ENCODE data around the gene SUGP1. TPM values are rescaled to one million over a fixed set of nuclear protein-coding genes. Genes with fewer than 3 reads are reported as not detected.

Gene SUGP1
- total RNA-seq, 1 donor from 2014 or later, result 73.2 TPM

DNA sequence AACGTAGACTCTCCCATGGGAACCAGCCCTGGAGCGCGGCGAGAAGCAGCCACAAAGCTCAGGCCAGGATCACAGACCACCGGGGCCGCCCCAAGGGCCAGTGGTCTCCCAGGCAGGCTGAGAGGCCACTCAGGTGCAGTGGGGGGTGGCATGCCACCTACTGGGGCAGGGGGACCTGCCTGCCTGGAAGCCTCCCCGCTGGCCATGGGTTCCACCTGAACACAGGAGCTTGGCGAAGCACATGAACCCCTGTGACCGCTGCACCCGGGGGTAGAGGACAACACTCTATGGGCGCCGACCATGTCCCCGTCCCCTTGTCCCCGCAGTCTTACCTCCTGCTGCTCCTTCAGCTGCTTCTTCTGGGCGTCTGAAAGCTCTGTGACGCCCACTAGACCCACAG is 40.5 kb downstream of the SUGP1 start:
- peaks cover 15% of the 10 kb centered on the region for H3K27me3 Mint-ChIP-seq (ENCODE audit: unreplicated experiment)
- peak overlapping the region; percentile 35 for H3K4me3 Mint-ChIP-seq (ENCODE audit: unreplicated experiment)

DNA sequence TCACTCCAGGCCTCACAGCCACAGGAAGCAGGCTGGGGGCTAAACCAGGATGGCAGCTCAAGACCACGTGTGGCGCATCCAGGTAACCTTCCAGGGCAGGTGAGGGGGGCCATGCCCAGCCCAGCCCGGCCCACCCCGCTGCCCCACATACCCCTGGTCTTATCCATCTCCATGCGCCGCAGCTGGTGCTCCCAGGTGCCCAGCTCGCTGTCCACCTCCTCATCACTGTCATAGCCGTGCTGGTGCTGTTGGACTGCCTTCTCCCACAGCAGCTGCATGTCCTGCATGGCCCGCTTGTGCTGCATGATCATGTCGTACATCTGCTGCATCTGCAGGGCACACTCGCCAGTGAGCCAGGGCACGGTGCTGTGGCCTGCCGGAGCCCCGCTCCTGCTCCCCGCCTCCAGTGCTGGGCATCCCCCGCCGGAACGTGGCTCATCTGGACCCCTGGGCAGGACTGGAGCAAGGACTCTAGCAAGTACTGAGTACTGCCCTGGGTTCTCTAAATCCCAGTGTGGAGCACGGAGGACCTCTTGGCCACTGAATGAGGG is 41.2 kb downstream of the SUGP1 start:
- H3K4me1 Mint-ChIP-seq (ENCODE audit: unreplicated experiment), result no peaks in the 10 kb centered on the region
- H3K4me3 Mint-ChIP-seq (ENCODE audit: unreplicated experiment), result no peak overlapping the region
- no peak overlapping the region for H3K27ac Mint-ChIP-seq (ENCODE audit: unreplicated experiment)
- TF ChIP-seq, protein P1, sequence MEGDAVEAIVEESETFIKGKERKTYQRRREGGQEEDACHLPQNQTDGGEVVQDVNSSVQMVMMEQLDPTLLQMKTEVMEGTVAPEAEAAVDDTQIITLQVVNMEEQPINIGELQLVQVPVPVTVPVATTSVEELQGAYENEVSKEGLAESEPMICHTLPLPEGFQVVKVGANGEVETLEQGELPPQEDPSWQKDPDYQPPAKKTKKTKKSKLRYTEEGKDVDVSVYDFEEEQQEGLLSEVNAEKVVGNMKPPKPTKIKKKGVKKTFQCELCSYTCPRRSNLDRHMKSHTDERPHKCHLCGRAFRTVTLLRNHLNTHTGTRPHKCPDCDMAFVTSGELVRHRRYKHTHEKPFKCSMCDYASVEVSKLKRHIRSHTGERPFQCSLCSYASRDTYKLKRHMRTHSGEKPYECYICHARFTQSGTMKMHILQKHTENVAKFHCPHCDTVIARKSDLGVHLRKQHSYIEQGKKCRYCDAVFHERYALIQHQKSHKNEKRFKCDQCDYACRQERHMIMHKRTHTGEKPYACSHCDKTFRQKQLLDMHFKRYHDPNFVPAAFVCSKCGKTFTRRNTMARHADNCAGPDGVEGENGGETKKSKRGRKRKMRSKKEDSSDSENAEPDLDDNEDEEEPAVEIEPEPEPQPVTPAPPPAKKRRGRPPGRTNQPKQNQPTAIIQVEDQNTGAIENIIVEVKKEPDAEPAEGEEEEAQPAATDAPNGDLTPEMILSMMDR (IDR thresholded peaks at IDR 0.05; ENCODE audit: unreplicated experiment), result no peak
- DNase-seq (ENCODE audit: low spot score), result no peak
- no peaks in the 10 kb centered on the region for H3K9me3 Mint-ChIP-seq (ENCODE audit: unreplicated experiment)
- H3K36me3 Mint-ChIP-seq (ENCODE audit: low read depth, unreplicated experiment), result peaks cover 17% of the 10 kb centered on the region
- H3K27me3 Mint-ChIP-seq (ENCODE audit: unreplicated experiment), result peaks cover 17% of the 10 kb centered on the region

More for the DNA sequence above, 40.5 kb downstream of the SUGP1 start:
- TF ChIP-seq, protein P1 (IDR thresholded peaks at IDR 0.05; ENCODE audit: unreplicated experiment), result no peak
- peaks cover 23% of the 10 kb centered on the region for H3K36me3 Mint-ChIP-seq (ENCODE audit: low read depth, unreplicated experiment)
- H3K9me3 Mint-ChIP-seq (ENCODE audit: unreplicated experiment), result no peaks in the 10 kb centered on the region
- H3K27ac Mint-ChIP-seq (ENCODE audit: unreplicated experiment), result no peak overlapping the region
- no peak for DNase-seq (ENCODE audit: low spot score)
- H3K4me1 Mint-ChIP-seq (ENCODE audit: unreplicated experiment), result no peaks in the 10 kb centered on the region

DNA sequence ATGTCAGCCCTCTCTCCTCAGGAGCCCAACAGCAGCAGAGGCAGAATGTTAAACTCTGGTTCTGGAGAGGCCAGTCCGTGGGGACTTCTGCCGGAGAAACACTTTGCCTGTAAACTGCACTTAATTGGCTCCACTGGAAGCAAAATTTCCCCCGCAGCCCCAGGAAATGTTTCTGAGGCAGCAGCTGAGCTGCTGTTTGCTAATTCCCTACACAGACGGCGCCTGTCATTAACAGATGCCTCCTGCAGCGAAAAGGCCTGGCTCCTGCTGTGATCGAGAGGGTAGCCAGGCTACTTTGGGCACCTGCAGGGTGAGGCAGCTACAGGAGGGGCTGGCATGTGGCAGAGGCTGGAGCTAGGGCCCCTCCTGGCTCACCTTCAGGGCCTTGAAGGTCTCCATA is 42.0 kb downstream of the SUGP1 start:
- Mint-ChIP-seq H3K9me3 (ENCODE audit: unreplicated experiment) (no peaks in the 10 kb centered on the region), H3K27ac (ENCODE audit: unreplicated experiment) (no peak overlapping the region), H3K4me1 (ENCODE audit: unreplicated experiment) (peaks cover 4% of the 10 kb centered on the region), H3K4me3 (ENCODE audit: unreplicated experiment) (no peak overlapping the region), H3K27me3 (ENCODE audit: unreplicated experiment) (peaks cover 24% of the 10 kb centered on the region), H3K36me3 (ENCODE audit: low read depth, unreplicated experiment) (peaks cover 14% of the 10 kb centered on the region)
- TF ChIP-seq, protein P1 (IDR thresholded peaks at IDR 0.05; ENCODE audit: unreplicated experiment), result no peak
- DNase-seq (ENCODE audit: low spot score), result no peak

DNA sequence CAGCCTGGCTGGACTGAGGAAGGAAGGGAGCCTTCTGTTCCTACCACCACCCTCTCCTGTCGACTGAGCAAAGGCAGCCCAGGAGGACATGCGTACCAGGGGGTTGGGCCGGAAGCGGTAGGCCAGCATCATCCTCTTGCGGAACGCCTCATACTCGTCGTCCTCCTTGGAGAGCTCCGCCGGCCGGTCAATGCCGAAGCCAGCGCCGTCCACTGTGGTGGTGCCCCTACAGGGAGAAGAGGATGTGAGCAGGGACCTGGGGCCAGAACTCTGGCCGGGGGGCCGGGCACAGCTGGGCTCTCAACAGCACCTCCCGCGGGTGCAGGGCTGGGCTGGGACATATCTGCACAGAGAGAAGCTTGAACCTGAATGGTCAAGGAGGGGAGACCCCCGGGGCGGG is 43.5 kb downstream of the SUGP1 start:
- Mint-ChIP-seq H3K4me3 (ENCODE audit: unreplicated experiment) (no peak overlapping the region), H3K9me3 (ENCODE audit: unreplicated experiment) (no peaks in the 10 kb centered on the region), H3K36me3 (ENCODE audit: low read depth, unreplicated experiment) (peaks cover 21% of the 10 kb centered on the region), H3K27ac (ENCODE audit: unreplicated experiment) (no peak overlapping the region), H3K4me1 (ENCODE audit: unreplicated experiment) (peaks cover 9% of the 10 kb centered on the region), H3K27me3 (ENCODE audit: unreplicated experiment) (peaks cover 28% of the 10 kb centered on the region)
- TF ChIP-seq, protein P1 (IDR thresholded peaks at IDR 0.05; ENCODE audit: unreplicated experiment), result no peak
- peak; percentile 1 for DNase-seq (ENCODE audit: low spot score)

DNA sequence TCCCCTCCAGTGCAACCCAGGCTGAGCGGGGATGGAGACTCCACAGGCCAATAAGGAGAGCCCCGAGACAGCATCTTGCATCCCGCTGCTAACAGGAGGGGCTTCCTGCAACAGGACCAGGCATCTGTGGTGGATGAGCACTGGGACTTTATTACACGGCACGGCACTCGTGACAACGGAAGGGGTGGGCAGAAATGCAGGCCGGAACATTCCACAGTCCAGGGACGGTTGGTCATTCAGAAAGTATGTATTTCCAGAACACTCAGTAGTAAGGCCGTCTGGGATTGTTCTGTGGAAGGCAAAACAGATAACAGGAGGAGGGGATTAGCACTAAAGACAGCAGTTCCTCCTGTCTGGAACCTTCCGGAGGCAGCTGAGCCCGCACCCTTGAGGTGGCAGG is 43.9 kb downstream of the SUGP1 start:
- Mint-ChIP-seq H3K27ac (ENCODE audit: unreplicated experiment) (no peak overlapping the region), H3K4me3 (ENCODE audit: unreplicated experiment) (peak overlapping the region; percentile 70), H3K36me3 (ENCODE audit: low read depth, unreplicated experiment) (peaks cover 23% of the 10 kb centered on the region), H3K4me1 (ENCODE audit: unreplicated experiment) (peaks cover 11% of the 10 kb centered on the region), H3K27me3 (ENCODE audit: unreplicated experiment) (peaks cover 29% of the 10 kb centered on the region), H3K9me3 (ENCODE audit: unreplicated experiment) (no peaks in the 10 kb centered on the region)
- TF ChIP-seq, protein P1 (IDR thresholded peaks at IDR 0.05; ENCODE audit: unreplicated experiment), result no peak
- peak; percentile 1 for DNase-seq (ENCODE audit: low spot score)

All from endothelial cell (in vitro differentiated cells).